GM21447 (cell line): ENCODE data around the gene MARCHF2.

ENCODE experiments used
- ATAC-seq: cut with Tn5 transposase; IDR thresholded peaks from one replicate; pipeline ENCODE4 v1.9.1; 2021; ENCODE audit not compliant: unreplicated experiment

Gene MARCHF2

DNA sequence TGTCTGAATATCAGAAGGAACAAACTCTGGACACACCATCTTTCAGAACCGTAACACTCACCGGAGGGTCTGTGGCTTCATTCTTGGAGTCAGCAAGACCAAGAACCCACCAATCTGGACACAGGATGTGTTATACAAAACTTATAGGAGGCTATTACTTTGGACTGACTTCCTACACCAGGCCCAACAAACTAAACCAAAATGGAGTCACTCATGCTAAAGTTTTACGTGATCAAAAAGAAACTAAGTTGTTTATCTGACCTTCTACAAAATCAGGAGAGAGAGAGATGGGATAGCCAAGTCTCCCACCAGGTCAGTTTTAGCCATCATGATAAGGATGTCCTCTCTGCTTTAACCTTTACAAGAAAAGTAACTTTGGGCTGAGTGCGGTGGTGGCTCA lies 26.1 kb upstream of the MARCHF2 start:
- ATAC-seq: no peak

DNA sequence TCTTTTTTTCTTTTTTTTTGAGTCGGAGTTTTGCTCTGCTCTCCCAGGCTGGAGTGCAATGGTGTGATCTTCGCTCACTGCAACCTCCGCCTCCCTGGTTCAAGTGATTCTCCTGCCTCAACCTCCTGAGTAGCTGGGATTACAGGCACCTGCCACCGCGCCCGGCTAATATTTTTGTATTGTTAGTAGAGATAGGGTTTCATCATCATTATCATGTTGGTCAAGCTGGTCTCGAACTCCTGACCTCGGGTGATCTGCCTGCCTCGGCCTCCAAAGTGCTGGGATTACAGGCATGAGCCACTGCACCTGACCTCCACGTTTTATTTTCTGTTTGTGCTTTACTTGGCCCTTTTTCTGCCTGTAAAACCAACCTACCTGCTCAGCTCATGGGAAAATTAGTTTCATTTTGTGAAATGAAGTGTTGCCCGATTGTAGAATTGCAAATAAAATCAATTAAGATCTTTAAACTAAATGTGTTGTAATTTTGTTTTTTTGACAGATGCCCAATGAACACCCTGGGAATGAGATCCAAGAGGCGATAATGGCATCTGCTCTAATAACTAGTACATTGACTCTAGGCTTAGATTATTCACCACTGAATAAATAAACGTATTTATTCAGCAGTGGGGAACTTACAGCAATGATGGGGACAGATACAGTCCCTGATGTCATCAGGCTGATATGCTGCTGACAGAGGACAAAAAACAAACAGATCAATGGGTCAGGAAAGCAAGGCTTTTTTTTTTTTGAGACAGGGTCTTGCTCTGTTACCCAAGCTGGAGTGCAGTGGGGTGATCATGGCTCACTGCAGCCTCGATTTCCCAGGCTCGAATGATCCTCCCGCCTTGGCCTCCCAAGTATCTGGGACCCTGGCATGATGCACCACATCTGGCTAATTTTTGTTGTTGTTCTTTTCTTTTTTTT lies 25.2 kb upstream of the MARCHF2 start:
- ATAC-seq: no peak

DNA sequence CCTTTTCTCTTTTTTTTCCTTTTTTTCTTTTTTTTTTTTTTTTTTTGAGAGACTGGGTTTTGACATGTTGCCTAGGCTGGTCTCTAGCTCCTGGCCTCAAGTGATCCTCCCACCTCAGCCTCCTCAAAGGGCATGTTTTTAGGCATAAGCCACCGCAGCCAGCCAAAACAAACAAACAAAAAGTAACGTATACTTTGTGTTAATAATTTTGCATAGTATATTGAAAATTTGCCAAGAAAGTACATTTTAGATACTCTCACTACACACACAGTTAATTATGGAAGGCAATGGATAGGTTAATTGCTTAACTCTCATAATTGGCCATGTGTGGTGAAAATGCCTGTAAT lies 24.5 kb upstream of the MARCHF2 start:
- no peak for ATAC-seq

DNA sequence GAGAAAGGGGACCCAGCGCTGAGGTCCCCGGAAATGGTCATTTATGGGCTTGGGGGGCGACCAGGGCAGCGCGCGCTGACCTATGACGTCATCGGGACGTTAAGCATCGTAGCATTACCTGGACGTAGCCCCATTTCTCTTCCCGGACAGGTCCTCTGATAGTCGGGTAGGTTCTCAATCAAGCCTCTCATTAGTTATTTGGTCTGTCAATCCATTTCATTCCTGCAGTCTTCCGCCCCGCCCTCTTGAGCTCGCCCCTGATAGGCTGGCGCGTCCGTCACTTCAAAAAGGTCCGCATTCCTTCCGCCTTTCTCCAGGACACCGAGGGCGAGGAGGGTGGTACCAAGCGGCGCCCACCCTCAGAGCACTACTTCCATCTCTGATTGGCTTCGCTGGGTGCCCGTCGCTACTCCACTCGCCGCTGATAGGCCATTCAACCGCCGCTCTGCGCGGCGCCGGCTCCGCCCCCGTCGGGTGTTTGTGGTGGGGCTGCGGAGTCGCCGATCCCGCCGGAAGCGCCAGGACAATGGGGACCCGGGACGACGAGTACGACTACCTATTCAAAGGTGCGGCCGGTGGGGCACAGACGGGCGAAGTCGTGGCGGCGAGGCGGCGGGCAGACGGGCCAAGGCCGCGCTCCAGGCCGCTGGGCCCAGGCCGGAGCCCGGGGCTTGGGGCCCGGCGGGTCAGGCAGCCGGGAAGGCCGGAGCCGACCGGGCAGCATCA lies 23.1 kb upstream of the MARCHF2 start, which contains the start of gene RAB11B:
Gene RAB11B (plus strand): TSS at position 470 of the 726 bp plus-strand sequence. CDS start 57 bp downstream, at position 527.
- peak; percentile 87 for ATAC-seq

DNA sequence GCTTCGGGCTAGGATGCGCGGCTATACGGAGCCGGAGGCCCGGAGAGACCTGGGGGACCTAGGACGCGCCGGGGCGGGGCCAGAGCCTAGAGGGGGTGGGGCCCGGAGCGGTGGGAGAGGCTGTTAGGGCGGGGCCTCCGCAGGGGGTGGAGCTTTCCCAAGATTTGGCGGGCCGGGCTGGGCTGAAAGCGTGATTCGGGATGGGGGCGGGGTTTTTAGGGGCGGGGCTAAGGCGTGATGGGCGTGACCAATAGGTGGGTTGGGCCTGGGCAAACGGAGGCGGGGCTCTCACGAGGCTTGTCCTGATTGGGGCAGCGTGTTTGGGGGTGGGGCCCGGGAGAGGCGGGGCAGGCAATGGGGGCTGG lies 22.5 kb upstream of the MARCHF2 start:
- peak; percentile 33 for ATAC-seq

DNA sequence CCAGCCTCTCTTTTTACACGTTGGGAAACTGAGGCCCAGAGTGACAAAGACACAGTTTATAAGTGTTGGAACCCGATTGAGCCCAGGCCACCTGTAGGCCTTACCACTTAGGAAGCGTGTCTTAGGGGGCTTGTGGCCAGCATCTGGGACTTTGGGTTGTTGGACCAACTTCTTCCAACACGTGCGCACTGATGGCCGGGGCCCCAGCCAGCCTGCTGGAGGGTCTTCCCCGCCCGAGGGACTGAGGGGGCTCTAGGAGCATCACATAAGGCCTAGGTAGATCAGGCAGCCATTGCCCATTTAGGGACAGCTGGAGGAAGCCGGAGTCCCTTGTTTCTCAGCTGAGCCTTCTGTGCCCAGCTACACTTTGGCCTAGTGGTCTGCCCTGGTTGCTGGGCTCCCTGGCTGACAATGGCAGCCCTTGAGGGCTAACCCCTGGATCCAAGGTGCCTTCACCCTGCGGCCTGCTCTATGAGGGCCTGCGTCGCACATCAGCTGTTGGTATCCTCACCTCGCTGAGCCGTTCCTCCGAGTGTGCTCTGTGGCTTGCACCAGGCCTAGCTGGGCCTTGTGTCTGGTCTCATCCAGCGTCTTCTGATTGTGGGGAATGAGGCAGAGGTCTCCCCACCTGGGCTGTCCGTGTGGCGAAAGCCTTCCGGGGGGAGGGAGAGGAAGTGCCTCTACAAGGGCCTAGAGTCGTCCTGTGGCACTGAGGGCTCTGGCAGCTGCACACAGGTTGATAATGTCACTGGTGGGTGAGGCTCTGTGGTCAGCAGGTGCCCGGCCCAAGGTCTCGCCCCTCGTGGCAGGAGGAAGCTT lies 21.7 kb upstream of the MARCHF2 start:
- no peak for ATAC-seq

DNA sequence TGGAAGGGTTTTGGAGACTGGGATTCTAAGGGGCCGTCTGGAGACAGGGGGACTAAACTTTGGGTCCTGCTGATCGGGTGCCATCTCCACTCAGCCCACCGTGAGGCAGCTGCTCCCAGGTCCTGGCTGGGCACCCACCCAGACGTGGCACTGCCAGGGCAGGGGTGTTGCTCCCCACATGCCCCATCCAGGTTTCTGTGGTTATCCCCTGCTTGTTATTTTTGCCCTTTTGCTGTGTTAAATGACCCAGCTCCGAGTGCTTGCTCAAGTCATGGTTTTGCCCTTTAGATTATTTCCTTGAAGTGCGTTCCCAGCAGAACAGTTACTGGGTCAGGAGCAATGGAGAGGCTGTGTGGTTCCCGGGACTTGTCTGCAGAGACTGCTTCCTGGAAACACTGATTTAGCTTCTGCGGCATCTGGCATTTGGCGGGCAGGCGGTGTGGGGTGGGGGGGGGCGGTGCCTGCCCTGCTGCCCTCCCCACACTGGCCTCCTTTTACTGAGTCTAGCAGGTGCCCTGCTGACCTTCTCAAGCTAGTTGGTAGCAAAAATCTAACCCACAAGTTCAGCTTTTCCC lies 21.0 kb upstream of the MARCHF2 start:
- ATAC-seq: no peak

DNA sequence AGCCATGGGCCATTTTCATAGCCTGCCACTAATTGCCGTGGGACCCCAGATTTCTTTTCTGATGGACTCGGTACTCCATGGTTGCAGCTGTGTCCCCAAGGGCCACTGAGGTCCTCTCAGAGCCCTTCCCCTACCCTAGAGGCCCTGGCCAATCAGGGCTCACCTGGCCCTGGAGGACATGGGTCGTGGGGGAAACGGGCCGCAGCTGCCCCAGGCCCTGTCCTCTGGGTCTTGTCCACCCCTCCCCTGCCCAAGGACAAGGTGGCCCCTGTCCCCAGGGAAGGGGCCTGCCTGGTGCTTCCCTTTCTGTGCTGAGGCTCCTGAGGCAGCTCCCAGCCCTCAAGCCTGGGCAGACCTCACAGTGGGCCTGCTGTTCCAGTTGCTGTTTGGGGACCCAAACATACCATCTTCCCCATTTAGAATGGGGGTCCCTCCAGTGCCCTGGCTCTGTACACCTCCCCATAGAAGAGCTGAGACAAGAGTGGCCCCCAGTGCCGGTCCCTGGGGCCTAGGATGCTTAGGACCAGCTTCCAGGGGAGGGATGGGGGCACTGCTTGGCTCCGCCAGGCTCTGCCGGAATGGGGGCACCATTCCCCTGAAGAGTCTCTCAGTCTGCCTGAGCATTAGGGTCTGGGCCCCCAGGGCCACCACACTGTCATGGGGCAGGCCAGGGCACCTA lies 19.8 kb upstream of the MARCHF2 start:
- ATAC-seq: no peak

DNA sequence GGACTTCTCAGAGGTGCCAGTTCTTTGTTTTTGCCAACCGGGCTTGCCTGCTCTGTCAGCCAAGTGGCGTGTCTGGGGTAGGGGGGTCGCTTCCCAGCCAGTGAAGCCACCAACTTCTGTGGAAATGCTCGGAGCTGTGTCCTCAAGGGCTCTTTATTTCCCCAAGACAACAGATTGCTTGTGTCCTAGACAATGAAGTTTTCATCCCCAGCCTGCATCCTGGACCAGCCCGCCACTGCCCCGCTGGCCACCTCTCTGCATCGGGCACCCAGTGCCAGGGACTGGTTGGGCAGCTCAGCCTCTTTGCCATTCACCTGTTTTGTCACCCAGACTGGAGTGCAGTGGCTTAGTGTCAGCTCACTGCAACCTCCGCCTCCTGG lies 19.2 kb upstream of the MARCHF2 start:
- ATAC-seq: no peak

DNA sequence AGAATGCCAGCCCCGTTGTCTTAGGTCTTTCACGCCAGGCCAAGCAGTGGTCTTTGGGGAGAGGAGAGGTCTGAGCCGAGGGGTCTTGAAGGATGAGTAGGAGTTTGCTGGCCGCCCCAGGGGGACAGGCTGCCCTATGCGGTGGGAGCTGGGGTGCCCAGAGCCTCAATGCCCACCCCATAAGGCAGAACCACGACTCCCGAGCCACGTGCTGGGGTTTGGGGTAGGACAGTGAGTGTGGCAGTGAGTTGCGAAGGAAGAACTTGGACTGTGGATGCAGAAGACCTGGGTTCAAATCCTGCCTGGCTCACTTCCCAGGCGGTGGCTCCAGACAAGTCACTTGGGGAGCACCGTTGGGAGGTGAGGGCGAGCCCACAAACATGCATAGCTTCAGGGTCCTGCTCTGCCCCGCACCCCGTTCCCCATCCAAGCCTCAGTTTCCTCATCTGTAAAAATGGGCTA lies 17.5 kb upstream of the MARCHF2 start:
- no peak for ATAC-seq

DNA sequence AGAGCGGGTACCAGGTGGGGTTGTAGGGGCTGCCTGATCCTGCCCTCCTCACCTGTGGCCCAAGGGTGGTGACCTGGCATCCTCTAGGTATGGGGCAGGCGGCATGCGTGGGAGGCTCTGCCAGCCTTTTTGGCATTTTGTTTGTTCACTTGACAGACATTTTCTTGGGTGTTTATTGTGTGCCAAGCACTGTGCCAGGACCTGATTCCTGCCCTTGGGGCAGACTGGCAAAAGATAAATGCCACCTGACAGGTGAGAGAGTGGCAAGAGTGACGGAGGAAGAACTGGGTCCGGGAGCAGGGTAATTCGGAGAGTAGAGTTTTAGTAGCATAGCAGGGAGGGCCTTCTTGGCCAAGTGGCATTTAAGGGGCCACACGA lies 16.9 kb upstream of the MARCHF2 start:
- no peak for ATAC-seq

DNA sequence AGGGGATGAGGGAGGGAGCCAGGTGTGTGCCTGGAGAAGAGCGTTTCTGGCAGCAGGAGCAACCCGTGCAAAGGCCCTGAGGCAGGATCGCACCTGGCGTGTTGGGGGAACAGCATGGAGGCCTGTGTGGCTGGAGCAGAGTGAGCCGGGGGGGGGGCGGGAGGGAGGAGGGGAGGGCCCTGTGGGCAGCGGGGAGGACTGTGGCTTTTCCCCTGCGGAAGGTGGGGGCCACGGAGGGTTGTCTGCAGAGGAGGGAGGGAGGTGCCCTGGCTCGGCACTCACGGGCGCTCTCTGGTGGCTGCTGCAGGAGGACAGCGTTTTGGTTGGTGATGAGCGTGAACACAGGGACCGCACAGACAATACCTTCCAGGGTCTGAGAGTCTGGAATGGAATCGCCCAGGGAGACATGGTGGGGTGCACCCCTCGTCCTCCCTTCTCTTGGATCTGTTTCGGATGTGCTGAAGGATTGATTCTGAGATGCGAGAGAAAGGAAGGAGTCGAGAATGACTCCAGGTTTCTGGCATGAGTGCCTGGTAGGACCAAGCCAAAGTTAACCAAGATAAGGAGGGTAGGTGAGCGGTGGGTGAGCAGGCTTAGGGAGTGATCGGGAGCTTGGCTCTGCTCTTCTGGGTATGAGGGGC lies 16.4 kb upstream of the MARCHF2 start:
- no peak for ATAC-seq

DNA sequence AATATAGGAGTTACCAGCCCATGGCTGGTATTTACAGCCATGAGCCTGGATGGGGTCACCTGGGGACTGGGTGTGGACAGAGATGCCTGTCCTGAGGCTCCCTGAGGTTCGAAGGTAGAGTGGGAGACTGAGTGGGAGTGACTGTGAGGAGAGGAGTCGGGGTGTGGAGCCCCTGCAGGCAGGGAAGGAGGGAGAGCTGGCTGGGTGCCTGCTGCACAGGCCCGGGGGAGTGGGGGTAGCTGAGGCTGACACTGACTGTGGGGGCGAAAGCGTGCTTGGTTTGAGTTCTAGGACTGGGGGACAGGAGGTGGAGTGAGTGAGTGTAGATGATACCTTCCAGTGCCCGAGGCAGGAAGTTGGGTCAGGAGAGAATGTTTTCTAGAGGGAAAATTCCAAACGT lies 15.8 kb upstream of the MARCHF2 start:
- ATAC-seq: no peak

DNA sequence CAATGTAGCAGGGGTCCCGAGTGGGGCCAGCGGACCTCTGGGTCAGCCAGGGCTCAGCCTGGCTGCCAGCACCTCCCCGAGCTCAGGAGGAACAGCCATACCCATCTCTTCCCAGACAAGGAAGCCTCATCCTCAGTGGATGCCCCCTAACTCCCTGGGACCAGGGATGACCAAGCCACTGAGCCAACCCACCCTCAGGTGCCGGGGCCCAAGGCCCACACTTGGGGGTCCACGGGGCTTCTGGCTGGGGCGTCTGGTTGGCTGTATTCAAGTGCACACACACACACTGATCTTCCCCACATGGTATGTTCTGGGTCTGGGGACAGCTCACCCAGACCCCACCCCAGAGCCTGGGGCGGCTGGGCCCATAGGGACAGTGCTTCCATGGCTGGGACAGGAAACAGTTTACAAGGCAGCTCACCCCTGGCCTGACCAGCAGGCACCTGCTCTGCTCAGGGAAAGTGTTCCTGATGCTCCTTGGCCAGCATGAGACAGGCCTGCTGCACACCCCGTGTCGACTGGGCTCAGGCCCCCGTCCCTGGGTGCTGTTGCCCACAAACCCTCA lies 15.3 kb upstream of the MARCHF2 start:
- ATAC-seq: no peak

DNA sequence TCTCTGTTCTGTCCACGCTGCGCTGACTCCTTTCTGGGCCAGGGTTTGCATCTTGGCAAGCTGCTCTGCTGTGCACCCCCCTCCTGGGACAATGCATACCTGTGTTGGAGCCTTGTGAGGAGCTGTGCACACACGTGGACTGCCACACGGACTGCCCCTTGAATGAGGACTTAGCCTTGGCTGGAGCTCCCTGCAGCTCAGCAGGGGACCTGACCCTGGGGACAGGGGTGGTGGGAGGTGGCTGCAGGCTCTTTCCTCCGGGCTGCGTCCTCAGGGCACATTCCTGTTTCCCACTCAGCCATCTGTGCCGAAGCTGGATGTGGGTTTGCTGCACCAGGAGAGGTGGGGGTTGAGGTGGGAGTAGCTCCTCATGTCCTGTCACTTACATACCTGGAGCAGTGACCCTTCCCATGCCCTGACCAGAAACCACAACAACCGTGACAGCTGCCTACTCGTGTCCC lies 14.8 kb upstream of the MARCHF2 start:
- no peak for ATAC-seq

DNA sequence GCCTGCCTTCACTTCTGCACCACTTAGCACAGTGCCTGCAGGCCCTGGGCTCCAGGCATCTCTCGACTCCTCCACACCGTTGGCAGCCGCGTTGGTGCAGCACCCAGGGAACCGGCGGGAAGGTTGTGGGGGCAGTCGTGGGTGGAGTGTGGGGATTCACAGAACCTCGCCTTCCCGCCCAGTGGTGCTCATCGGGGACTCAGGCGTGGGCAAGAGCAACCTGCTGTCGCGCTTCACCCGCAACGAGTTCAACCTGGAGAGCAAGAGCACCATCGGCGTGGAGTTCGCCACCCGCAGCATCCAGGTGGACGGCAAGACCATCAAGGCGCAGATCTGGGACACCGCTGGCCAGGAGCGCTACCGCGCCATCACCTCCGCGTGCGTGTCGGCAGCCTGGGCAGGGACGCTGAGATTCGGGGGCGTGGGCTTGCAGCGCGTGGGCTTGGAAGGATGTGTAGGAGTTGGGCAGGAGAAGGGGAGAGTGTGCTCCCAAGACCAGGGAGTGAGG lies 13.4 kb upstream of the MARCHF2 start:
- ATAC-seq: no peak

DNA sequence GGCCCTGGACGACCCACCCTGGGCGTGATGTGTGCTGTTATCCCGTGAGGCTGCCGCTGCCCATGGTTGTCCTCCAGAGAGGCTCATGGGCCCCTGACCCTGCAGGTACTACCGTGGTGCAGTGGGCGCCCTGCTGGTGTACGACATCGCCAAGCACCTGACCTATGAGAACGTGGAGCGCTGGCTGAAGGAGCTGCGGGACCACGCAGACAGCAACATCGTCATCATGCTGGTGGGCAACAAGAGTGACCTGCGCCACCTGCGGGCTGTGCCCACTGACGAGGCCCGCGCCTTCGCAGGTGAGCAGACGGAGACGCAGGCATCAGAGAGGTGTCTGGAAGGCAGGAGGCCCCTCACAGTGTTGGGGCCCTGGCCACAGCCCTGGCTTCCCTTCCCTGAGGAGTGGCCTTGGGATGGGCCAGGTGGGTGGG lies 11.1 kb upstream of the MARCHF2 start:
- ATAC-seq: no peak

DNA sequence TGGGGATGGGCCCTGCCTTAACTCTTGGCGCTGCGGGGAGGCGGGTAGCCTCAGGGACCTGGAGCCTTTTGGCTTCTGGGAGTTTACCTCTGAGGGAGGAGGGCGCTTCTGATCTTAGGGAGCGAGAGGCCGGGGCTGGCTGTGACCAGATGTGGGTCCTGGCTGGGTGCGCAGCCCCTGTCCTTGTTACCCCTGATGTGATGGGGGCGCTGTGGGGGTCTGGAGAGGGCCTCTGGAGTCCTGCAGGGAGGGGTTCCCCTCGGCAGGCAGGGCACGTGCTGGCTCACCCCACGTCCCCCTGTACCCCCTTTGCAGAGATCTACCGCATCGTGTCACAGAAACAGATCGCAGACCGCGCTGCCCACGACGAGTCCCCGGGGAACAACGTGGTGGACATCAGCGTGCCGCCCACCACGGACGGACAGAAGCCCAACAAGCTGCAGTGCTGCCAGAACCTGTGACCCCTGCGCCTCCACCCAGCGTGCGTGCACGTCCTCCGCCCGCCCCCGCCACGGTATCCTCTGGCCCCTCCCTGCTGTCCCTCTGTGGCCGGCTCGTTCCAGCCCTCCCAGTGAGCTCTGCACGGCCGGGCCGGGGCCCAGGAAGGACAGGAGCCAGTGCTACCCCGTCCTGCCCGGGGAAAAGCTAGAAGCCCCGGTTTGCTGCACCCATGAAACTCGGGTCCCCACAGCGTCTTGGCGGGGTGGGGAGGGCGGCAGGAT lies 9.8 kb upstream of the MARCHF2 start:
- ATAC-seq: no peak

DNA sequence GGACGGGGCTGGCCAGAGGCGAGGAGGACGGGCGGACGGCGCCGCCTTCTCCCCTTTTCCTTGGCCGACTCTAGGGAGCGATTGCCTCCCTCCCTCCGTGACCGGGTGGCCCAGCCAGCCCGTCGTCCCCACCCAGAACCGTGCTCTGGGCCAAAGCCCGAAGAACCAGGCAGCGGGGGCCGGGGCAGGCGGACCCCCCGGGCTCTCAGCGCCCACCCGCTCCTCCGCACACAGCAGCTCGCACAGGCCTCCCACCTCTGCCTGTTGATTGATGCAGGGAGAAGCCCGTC lies 9.3 kb upstream of the MARCHF2 start:
- no peak for ATAC-seq
